ENCODE results near the gene DOC2A.
A peak's percentile ranks its signal among the peaks of the same experiment; 100 is the strongest.
"Not testable (repeated sequence)": the region's sequence is repeated elsewhere in the genome, so short reads cannot be mapped to it uniquely, and the experiment has no call there.

DOC2A gene

GRCh38 chr16:30026449-30026848 is 15.6 kb upstream of the DOC2A start:
- no peak for DNase-seq

- DNase-seq: no peak
These were observed 14.7 kb upstream of the DOC2A start for GRCh38 chr16:30025574-30025973.

GRCh38 chr16:30025156-30025555 is 14.3 kb upstream of the DOC2A start:
- no peak for DNase-seq

- no peak for DNase-seq
These were observed 13.6 kb upstream of the DOC2A start for GRCh38 chr16:30024451-30024850.

- DNase-seq: no peak
These were observed 12.8 kb upstream of the DOC2A start for GRCh38 chr16:30023586-30023985.

GRCh38 chr16:30022887-30023286 is 12.1 kb upstream of the DOC2A start, which contains the start of gene C16orf92:
Gene C16orf92, plus strand, starts transcription at chr16:30023198. Its CDS starts 143 bp downstream, at chr16:30023341.
- no peak for DNase-seq

- no peak for DNase-seq
These were observed 7.9 kb upstream of the DOC2A start for GRCh38 chr16:30018731-30019158.

GRCh38 chr16:30017937-30018336 is 7.1 kb upstream of the DOC2A start:
- DNase-seq: not testable (repeated sequence)

GRCh38 chr16:30017277-30017656 is 6.4 kb upstream of the DOC2A start:
- no peak for DNase-seq

- DNase-seq: no peak
These were observed 5.9 kb upstream of the DOC2A start for GRCh38 chr16:30016555-30017276.

- DNase-seq: not testable (repeated sequence)
These were observed 4.6 kb upstream of the DOC2A start for GRCh38 chr16:30015450-30015849.

- DNase-seq: not testable (repeated sequence)
These were observed 1.8 kb upstream of the DOC2A start for GRCh38 chr16:30012598-30012997.

GRCh38 chr16:30011714-30012504 is 1.1 kb upstream of the DOC2A start:
- no peak for DNase-seq

- DNase-seq: no peak
These were observed 610 bp downstream of the DOC2A start for GRCh38 chr16:30009990-30010843.

- DNase-seq: peak; percentile 20
These were observed 1.6 kb downstream of the DOC2A start for GRCh38 chr16:30009085-30009862.

- DNase-seq: no peak
These were observed 3.4 kb downstream of the DOC2A start for GRCh38 chr16:30007378-30007895.

- no peak for DNase-seq
These were observed 4.0 kb downstream of the DOC2A start for GRCh38 chr16:30006659-30007377.

- no peak for DNase-seq
These were observed 4.7 kb downstream of the DOC2A start for GRCh38 chr16:30006095-30006473.

GRCh38 chr16:30005341-30006094 is 5.3 kb downstream of the DOC2A start:
- DNase-seq: peak; percentile 76

GRCh38 chr16:30004811-30005242 is 6.0 kb downstream of the DOC2A start:
- DNase-seq: peak; percentile 98

- DNase-seq: peak; percentile 98
These were observed 6.4 kb downstream of the DOC2A start for GRCh38 chr16:30004424-30004776.
